Uterus (tissue), 4 donors: Measurements from ENCODE around the gene AOC2. TPM values are rescaled to one million over a fixed set of nuclear protein-coding genes. Genes with fewer than 3 reads are reported as not detected.

Source experiments
- DNase-seq, 2 donors: peaks; one replicate each; pipeline ENCODE4 v3.0.0-alpha.2; 2019 to 2020
- H3K27ac ChIP-seq, 2 donors: fragments of 200-600 bp; sonication (generic); 1 replicate in 1 of 2; 2 replicates in 1 of 2; pipeline ENCODE4 v1.5.1; 2016 to 2018
- H3K27me3 ChIP-seq, 2 donors: fragments of 200-600 bp; sonication (generic); one replicate each; pipeline ENCODE4 v1.5.1; 2018 to 2019; ENCODE audit warnings: control low read depth in 1 of 2
- H3K36me3 ChIP-seq, 2 donors: fragments of 200-600 bp; sonication (generic); one replicate each; pipeline ENCODE4 v1.5.1; 2019; ENCODE audit warnings: control low read depth in 1 of 2
- H3K4me1 ChIP-seq, 2 donors: fragments of 200-600 bp; sonication (generic); one replicate each; pipeline ENCODE4 v1.5.1; 2018 to 2019; ENCODE audit warnings: control low read depth in 1 of 2
- H3K4me3 ChIP-seq, 2 donors: fragments of 200-600 bp; sonication (generic); 1 replicate in 1 of 2; 2 replicates in 1 of 2; pipeline ENCODE4 v1.5.1; 2018 to 2019; ENCODE audit warnings: mild to moderate bottlenecking in 1 of 2
- H3K9me3 ChIP-seq, 2 donors: fragments of 200-600 bp; sonication (generic); one replicate each; pipeline ENCODE4 v1.5.1; 2019; ENCODE audit warnings: control low read depth in 1 of 2
- POLR2A ChIP-seq, 2 donors: fragments of 450-650 bp; IDR thresholded peaks; one replicate each; pipeline ENCODE4 v1.6.1; 2016; ENCODE audit warnings: antibody characterized with exemption in 2 of 2, mild to moderate bottlenecking in 1 of 2, moderate library complexity in 1 of 2
- intact Hi-C: fragments of 100-400 bp; cut with DNase I; formaldehyde crosslinking; loops from one replicate; pipeline ENCODE4 v1.15.1; 2023; ENCODE audit warnings: low total_unique reads
- total RNA-seq, 4 donors: library from RNA; depleted of rRNA in 3 of 4; stranded (reverse); fragments of >200 nt in 3 of 4; gene quantifications; one replicate each; pipeline versions ENCODE4 v1.1.0 to v1.2.4, GENCODE V29; 2014 to 2023
- TF ChIP-seq, protein P1 (sequence below), 4 experiments: fragments of 200-600 bp in 2 of 4; fragments of 450-650 bp in 2 of 4; sonication (generic) in 2 of 4; IDR thresholded peaks; one replicate each; pipeline ENCODE4 v1.5.1; 2016 to 2019; ENCODE audit warnings: antibody characterized with exemption in 4 of 4, mild to moderate bottlenecking in 2 of 4, moderate library complexity in 1 of 4
- donor health status: DM: yes; HTN: yes; CAD: no.

The AOC2 gene
- total RNA-seq, 4 donors from 2014 or later = 1.3 to 5.3 (median 3.0) TPM; not detected in 1

DNA sequence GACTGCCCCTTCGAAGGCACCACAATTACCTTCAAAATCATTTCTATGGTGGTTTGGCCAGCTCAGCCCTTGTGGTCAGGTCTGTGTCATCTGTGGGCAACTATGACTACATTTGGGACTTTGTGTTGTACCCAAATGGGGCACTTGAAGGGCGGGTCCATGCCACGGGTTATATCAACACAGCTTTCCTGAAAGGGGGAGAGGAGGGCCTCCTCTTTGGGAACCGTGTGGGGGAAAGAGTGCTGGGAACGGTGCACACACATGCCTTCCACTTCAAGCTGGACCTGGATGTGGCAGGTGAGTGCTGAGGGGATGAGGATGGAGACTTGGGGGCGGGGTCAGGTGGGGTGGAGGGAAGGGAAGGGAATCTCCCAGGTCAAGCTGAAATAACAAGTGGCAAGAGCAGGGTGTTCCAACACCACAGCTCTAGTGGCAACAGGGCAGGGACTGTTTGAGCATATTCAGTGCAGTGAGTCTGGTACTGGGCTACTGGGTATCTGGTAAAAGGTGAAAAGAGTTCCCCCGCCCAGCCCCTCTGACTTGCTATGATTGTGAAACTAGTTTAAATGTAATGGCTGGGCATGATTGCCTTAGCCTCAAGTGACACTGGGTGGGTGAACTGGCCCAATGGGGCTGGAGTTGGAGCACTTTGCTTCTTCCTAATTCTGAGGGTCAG is 1.7 kb downstream of the AOC2 start:
- no peak overlapping the region for H3K27ac ChIP-seq
- H3K27me3 ChIP-seq = no peaks in the 10 kb centered on the region
- intact Hi-C loops = no loop called here
- no peaks in the 10 kb centered on the region for H3K9me3 ChIP-seq
- H3K4me3 ChIP-seq = no peak overlapping the region
- DNase-seq = no peak
- no peaks in the 10 kb centered on the region for H3K36me3 ChIP-seq
- TF ChIP-seq, protein P1, sequence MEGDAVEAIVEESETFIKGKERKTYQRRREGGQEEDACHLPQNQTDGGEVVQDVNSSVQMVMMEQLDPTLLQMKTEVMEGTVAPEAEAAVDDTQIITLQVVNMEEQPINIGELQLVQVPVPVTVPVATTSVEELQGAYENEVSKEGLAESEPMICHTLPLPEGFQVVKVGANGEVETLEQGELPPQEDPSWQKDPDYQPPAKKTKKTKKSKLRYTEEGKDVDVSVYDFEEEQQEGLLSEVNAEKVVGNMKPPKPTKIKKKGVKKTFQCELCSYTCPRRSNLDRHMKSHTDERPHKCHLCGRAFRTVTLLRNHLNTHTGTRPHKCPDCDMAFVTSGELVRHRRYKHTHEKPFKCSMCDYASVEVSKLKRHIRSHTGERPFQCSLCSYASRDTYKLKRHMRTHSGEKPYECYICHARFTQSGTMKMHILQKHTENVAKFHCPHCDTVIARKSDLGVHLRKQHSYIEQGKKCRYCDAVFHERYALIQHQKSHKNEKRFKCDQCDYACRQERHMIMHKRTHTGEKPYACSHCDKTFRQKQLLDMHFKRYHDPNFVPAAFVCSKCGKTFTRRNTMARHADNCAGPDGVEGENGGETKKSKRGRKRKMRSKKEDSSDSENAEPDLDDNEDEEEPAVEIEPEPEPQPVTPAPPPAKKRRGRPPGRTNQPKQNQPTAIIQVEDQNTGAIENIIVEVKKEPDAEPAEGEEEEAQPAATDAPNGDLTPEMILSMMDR (IDR thresholded peaks at IDR 0.05) = no peak
- TF ChIP-seq POLR2A (IDR thresholded peaks at IDR 0.05) = no peak
- H3K4me1 ChIP-seq = no peaks in the 10 kb centered on the region

DNA sequence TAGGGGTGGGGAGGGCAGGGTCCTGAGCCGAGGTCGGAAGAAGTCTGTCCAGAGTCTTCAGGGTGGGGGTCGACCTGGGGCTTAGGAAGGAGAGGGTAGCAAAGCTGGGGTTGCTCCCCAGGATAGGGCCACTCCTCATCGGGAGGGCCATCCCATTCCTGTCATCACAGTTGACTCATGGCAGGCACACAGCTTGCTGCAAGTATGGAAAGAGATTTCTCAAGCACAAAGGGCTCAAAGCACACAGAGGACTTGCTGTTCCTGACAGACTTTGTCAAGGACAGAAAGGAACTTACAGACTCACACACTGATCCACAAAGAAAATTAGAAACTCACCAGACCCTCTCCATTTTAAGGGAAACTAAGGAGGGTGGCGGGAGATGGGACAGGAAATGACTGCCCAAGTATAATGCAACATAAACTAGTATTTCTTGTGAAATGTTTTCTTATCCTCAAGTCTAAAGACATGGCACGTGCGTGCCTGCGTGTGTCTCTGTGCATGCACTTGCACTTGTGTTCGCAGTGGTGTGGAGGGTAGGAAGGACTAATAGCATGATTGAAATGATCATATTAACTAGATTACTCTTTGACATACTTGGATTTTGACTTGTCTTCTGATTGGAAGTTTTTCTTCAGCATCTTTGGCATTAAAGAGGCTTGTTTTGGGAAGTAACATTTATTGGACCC is 2.4 kb downstream of the AOC2 start:
- Histone ChIP-seq H3K4me1 (no peaks in the 10 kb centered on the region), H3K27ac (no peak overlapping the region)
- intact Hi-C loops = no loop called here

DNA sequence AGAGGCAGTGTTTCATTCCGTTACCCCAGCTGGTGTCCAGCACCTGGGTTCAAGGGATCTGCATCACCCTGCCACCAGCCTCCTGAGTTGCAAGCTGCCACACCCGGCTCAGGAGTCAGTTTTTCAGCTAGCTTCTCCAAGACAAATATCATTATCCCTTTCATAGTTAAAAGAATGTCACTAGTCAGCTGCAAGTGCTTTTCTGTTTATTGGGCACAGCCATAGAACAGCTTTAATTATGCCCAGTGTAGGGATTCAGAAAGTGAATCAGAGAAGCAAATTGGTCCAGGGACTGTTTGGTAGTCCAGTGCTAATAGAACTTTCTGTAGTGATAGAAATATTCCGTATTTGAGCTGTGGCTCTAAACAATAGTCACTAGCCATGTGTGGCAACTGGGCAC is 3.7 kb downstream of the AOC2 start:
- H3K36me3 ChIP-seq = no peaks in the 10 kb centered on the region
- H3K27me3 ChIP-seq = no peaks in the 10 kb centered on the region
- DNase-seq = no peak
- no peaks in the 10 kb centered on the region for H3K9me3 ChIP-seq
- no peak overlapping the region for H3K4me3 ChIP-seq
- TF ChIP-seq, protein P1 (IDR thresholded peaks at IDR 0.05) = no peak
- TF ChIP-seq POLR2A (IDR thresholded peaks at IDR 0.05) = no peak
- H3K4me1 ChIP-seq = no peaks in the 10 kb centered on the region
- H3K27ac ChIP-seq = no peak overlapping the region
- intact Hi-C loops = no loop called here

More for the DNA sequence above, 2.4 kb downstream of the AOC2 start:
- no peaks in the 10 kb centered on the region for H3K36me3 ChIP-seq
- DNase-seq = no peak
- TF ChIP-seq, protein P1 (IDR thresholded peaks at IDR 0.05) = no peak
- no peak for TF ChIP-seq POLR2A (IDR thresholded peaks at IDR 0.05)
- H3K4me3 ChIP-seq = no peak overlapping the region
- no peaks in the 10 kb centered on the region for H3K9me3 ChIP-seq
- no peaks in the 10 kb centered on the region for H3K27me3 ChIP-seq

DNA sequence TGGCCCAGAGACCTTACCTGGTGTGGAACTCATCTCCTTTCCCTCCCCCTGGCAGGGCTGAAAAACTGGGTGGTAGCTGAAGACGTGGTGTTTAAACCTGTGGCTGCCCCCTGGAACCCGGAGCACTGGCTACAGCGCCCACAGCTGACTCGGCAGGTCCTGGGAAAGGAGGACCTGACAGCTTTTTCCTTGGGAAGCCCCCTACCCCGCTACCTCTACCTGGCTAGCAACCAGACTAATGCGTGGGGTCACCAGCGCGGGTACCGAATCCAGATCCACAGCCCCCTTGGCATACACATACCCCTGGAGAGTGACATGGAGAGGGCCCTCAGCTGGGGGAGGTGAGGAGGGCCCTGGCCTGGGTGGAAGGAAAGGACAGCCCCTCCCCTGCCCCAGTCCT is 4.7 kb downstream of the AOC2 start:
- intact Hi-C loops = no loop called here
- no peak for TF ChIP-seq POLR2A (IDR thresholded peaks at IDR 0.05)
- TF ChIP-seq, protein P1 (IDR thresholded peaks at IDR 0.05) = no peak
- no peak for DNase-seq
- Histone ChIP-seq H3K27ac (no peak overlapping the region), H3K36me3 (no peaks in the 10 kb centered on the region), H3K27me3 (no peaks in the 10 kb centered on the region), H3K4me3 (no peak overlapping the region), H3K4me1 (no peaks in the 10 kb centered on the region), H3K9me3 (no peaks in the 10 kb centered on the region)

DNA sequence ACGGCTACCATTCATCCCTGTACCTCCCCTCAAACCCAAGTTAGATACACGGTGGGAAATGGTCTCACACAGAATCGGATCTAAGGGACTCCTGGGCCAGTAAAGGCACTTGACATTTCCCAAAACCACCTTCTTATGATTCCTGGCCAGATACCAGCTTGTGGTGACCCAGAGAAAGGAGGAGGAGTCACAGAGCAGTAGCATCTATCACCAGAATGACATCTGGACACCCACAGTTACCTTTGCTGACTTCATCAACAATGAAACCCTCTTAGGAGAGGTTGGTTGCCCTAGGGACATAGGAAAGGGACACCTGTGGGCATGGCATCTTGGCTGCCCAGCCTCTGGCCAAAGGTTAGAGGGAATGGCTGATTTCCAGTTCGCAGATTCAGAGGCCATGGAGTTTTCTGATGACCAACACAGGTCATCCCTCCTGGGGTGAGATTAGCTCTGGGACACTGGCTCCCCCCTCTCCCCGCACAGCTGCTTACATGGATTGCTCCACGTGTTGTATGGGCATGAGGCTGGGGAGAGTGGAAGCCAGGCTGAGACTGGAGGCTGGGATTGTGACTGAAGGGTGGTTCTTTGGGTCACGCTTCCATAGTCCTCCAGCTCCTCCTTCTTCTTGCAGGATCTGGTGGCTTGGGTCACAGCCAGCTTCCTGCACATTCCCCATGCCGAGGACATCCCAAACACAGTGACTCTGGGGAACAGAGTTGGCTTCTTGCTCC is 5.2 kb downstream of the AOC2 start:
- H3K4me1 ChIP-seq = no peaks in the 10 kb centered on the region
- peak overlapping the region; percentile 77 to 79 for H3K27ac ChIP-seq
- H3K9me3 ChIP-seq = no peaks in the 10 kb centered on the region
- no peak for TF ChIP-seq POLR2A (IDR thresholded peaks at IDR 0.05)
- TF ChIP-seq, protein P1 (IDR thresholded peaks at IDR 0.05) = no peak
- intact Hi-C loops = no loop called here
- H3K36me3 ChIP-seq = no peaks in the 10 kb centered on the region
- H3K27me3 ChIP-seq = no peaks in the 10 kb centered on the region
- no peak overlapping the region for H3K4me3 ChIP-seq
- DNase-seq = peak in 1 of 2 donors; percentile 39
